Measurements from ENCODE around the gene DYNLT3. TPM values are rescaled to one million over a fixed set of nuclear protein-coding genes. Genes with fewer than 3 reads are reported as not detected.

Gene DYNLT3
- polyA plus RNA-seq, 2 of the 4 experiments (the other 2 are of a cell fraction), result 26.8 to 27.3 TPM

GRCh38 chrX:37796310-37796709 lies 51.1 kb downstream of the DYNLT3 start (continued):
- no peak for TF ChIP-seq ZFP36 (IDR thresholded peaks at IDR 0.05; ENCODE audit: borderline replicate concordance, partially characterized antibody)
- TF ChIP-seq HOXB13 (CRISPR knock-in tag; IDR thresholded peaks at IDR 0.05; ENCODE audit: low read depth), result no peak
- TF ChIP-seq ATOH8 (CRISPR knock-in tag; IDR thresholded peaks at IDR 0.05; ENCODE audit: low read depth), result no peak
- TF ChIP-seq FOSL2 (IDR thresholded peaks at IDR 0.05), result no peak
- TF ChIP-seq FOSL2 (CRISPR knock-in tag; IDR thresholded peaks at IDR 0.05), result no peak
- TF ChIP-seq POLR2A (IDR thresholded peaks at IDR 0.05; ENCODE audit: low read length), result no peak
- no peak for TF ChIP-seq GATA3 (IDR thresholded peaks at IDR 0.05; ENCODE audit: borderline replicate concordance)

Small RNAs within 50 kb of the gene (small RNA-seq; reads per million reads assigned to genes)
- gene RNU6-49P, result 0 to 43.1 (median 0) reads per million in 6 experiments

Other genes starting within 250 kb of the DYNLT3 start
- gene XK, start 161.8 kb downstream of the DYNLT3 start, polyA plus RNA-seq (2011; rRNA removed), result 1.1 and 1.2 TPM in 2 replicates
- 0.32 to 0.47 TPM (median 0.34 TPM) in 3 replicates for gene XK, start 161.8 kb downstream of the DYNLT3 start, polyA plus RNA-seq (2017; fragmentation: RNase III; extraction: RNeasy Plus Mini Kit Qiagen cat#74134 plus additional on column Dnase treatment)
- gene CYBB, start 67.5 kb downstream of the DYNLT3 start, polyA plus RNA-seq (2011; rRNA removed), result 0.08 and 0.12 TPM in 2 replicates
- gene CYBB, start 67.5 kb downstream of the DYNLT3 start, polyA plus RNA-seq (2017; fragmentation: RNase III; extraction: RNeasy Plus Mini Kit Qiagen cat#74134 plus additional on column Dnase treatment), result 0.04 TPM in 3 replicates
- gene SYTL5, start 159.0 kb upstream of the DYNLT3 start, polyA plus RNA-seq (2011; rRNA removed), result 0.79 and 1.0 TPM in 2 replicates
- gene SYTL5, start 159.0 kb upstream of the DYNLT3 start, polyA plus RNA-seq (2017; fragmentation: RNase III; extraction: RNeasy Plus Mini Kit Qiagen cat#74134 plus additional on column Dnase treatment), result 0.71 to 1.1 TPM (median 0.88 TPM) in 3 replicates